Measurements from ENCODE around the gene UBAP2L.

- no peak for TF ChIP-seq CTCF (IDR thresholded peaks at IDR 0.05; ENCODE audit: borderline replicate concordance, extremely low read depth, low read length, poor library complexity, severe bottlenecking)
- no peak for TF ChIP-seq EZH2 (IDR thresholded peaks at IDR 0.05; ENCODE audit: borderline replicate concordance, low read depth, low read length, severe bottlenecking)
These were observed 39.4 kb downstream of the UBAP2L start for GRCh38 chr1:154260127-154260526.
